Amniotic stem cell (primary cell): ENCODE measurements around the gene TMBIM4.
"Not testable (repeated sequence)": the region's sequence is repeated elsewhere in the genome, so short reads cannot be mapped to it uniquely, and the experiment has no call there.

Source experiments
- DNase-seq: peaks from one replicate; lab custom pipeline; 2025; lab: John Stamatoyannopoulos, UW

TMBIM4 gene

GRCh38 chr12:66184822-66185221 lies 15.0 kb upstream of the TMBIM4 start:
- not testable (repeated sequence) for DNase-seq

- no peak for DNase-seq
Observed at GRCh38 chr12:66182956-66183355, 13.2 kb upstream of the TMBIM4 start.

GRCh38 chr12:66176105-66176900 lies 6.5 kb upstream of the TMBIM4 start:
- no peak for DNase-seq

- not testable (repeated sequence) for DNase-seq
Observed at GRCh38 chr12:66174391-66175325, 4.9 kb upstream of the TMBIM4 start.

DNA sequence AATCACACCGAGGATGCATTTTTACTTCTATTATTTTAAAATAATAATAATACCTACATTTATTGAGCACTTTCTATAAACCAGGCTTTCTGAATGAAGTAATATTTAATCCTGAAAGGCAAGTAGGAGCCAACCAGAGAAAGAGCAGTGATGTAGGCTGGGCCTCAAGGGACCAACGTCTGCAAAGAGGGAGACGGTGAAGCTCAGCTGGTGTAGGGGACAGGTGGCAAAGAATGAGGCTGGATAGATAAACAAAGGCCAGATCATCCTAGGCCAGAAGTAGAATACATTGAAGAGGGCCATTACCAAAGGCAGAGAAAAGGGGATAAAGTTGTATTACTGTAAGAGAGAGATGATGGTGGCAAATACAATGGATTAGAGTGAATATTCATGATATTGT lies 810 bp upstream of the TMBIM4 start:
- DNase-seq: no peak

DNA sequence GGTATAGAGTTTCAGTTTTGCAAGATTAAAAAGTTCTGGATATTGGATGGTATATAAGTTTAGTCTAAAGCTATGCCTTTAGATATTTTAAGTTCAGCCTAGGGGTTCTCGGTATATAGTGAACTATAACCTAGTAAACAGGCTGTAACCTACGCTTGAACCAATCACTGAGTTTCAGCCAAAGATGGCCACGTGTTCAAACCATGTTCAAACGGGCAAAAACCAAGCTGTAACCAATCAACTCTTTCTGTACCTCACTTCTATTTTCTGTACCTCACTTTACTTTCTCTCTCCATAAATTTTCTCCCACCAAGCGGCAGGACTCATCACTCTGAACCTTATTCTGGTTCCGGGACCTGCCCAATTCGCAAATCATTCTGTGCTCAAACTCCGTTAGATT lies 1.4 kb downstream of the TMBIM4 start:
- DNase-seq: no peak

DNA sequence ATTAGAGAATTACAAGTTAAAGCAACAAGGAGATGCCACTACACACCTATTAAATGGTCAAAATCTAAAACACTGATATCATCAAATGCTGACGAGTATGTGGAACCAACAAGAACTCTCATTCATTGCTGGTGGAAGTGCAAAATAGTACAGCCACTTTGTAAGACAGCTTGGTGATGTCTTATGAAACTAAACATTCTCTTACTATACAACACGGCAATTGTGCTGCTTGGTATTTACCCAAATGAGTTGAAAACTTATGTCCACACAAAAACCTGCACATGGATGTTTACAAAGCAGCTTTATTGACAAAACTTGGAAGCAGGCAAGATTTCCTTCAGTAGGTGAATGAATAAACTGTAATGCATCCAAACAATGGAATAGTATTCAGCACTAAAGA lies 3.2 kb downstream of the TMBIM4 start:
- no peak for DNase-seq

GRCh38 chr12:66165141-66165540 lies 4.7 kb downstream of the TMBIM4 start:
- no peak for DNase-seq

GRCh38 chr12:66164349-66164821 lies 5.4 kb downstream of the TMBIM4 start:
- DNase-seq: no peak

DNA sequence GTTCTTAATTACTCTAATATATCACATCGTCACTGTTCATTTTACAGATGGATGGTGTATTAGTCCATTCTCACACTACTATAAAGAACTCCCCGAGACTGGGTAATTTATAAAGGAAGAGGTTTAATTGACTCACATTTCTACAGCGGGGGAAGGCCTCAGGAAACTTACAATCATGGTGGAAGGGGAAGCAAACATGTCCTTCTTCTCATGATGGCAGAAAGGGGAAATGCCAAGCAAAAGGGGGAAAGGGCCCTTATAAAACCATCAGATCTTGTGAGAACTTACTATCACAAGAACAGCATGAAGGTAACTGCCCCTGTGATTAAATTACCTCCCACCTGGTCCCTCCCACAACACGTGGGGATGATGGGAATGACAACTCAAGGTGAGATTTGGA lies 6.5 kb downstream of the TMBIM4 start:
- no peak for DNase-seq

DNA sequence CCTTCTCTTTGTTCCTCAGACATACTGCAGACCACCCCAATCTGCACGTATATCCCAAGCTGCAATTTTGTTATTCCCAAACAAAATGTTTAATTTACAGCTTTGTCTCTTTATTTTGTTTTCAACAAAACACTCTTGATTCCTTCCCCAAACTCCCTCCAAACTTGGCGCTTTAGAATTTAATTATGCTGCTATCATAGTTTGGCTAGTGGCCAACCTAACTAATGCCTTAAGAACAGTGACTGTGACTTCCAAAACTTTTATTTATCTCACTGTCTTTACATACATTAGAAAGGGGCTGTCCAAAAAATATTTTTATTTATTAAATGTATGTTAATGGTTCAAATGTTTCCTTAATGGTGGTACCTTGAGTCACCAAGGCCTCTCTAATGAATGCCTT lies 7.1 kb downstream of the TMBIM4 start:
- no peak for DNase-seq

- DNase-seq: no peak
Observed at GRCh38 chr12:66160704-66161103, 9.1 kb downstream of the TMBIM4 start.

- DNase-seq: no peak
Observed at GRCh38 chr12:66159123-66159522, 10.7 kb downstream of the TMBIM4 start.

DNA sequence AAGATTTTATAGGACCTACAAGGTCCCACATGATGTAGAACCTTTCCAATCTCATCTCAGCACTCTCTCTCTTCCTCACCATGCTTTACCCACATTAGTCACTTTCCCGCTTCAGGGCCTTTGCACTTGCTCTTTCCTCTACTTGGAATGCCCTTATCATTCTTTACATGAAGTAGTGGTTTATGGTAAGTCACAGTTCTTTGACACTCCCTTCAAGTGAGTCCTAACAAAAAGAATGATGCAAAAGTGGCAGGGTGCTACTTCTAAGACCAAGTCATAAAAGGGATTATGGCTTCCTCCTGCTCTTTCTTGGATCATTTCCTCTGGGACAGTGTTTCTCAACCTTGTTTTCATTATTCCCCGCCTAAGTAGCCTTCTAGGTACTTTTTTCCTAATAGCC lies 13.1 kb downstream of the TMBIM4 start:
- DNase-seq: no peak

- DNase-seq: no peak
Observed at GRCh38 chr12:66154776-66155175, 15.0 kb downstream of the TMBIM4 start.

- peak; percentile 9 for DNase-seq
Observed at GRCh38 chr12:66152732-66153131, 17.1 kb downstream of the TMBIM4 start.

GRCh38 chr12:66149702-66150398 lies 19.9 kb downstream of the TMBIM4 start:
- DNase-seq: no peak

DNA sequence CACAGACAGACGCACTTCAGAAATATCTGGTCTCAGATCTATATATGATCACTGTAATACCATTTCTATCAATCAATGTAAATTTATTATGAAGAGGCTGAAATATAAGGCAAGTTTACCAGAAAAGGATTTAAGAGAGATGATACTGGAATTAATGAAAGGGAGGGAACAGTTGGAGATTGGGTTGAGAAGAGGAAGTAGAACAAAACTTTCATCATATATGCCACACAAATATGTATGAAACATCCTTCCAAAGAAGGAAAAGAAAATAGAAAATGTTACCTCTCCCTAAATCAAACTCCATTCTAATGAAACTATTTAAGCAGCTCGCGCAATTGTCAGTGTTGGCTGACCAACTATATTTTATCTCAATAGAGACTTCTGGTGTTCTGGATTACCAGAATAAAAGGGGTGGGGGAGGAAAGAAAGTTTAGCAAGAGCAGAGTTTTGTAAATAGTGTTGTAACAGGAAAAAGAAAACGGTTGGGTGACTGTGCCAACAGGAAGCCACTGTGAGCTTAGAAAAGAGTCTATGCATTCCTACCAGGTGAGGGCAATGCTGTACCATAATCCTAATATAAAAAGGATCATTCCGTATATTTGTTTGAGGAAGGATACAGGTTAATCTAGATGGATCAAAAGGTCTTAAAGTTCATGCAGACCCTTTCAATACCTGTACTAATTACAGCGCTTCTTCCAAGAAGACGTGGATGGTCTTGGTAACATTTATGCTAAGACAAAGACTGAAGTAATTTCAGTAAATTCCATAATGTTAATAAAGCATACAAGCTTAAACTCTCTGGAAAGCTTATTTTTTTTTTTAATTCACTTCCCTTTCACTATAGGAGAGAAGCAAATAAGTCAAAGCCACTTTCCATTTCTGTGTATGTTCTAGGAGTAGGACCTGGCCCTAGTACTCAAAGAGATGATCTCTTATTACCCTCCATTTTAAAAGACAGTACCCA lies 24.7 kb downstream of the TMBIM4 start:
- peak; percentile 62 for DNase-seq

- DNase-seq: no peak
Observed at GRCh38 chr12:66143868-66144267, 25.9 kb downstream of the TMBIM4 start.

- DNase-seq: no peak
Observed at GRCh38 chr12:66142826-66143225, 27.0 kb downstream of the TMBIM4 start.

DNA sequence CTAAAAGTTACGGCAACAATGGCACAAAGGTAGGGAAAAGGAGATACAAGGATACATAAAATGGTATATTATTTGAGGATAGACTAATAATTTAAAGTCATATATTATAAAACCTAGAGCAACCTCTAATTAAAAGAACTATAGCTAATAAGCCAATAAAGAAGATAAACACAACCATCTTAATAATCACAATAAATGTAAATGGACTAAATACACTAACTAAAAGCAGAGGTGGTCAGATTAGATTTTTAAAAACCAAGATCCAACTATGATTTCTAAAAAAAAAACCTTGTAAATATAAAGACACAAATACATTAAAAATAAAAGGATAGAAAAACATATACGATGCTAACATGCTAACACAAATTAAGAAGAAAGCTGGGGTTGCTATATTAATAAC lies 28.5 kb downstream of the TMBIM4 start:
- no peak for DNase-seq
